Upper lobe of right lung (tissue), 1 donor: ENCODE results near the gene TAMALIN. TPM values are rescaled to one million over a fixed set of nuclear protein-coding genes. Genes with fewer than 3 reads are reported as not detected.

Experiments used
- ATAC-seq: fragments of 200-7000 bp; cut with Tn5 transposase; one replicate; pipeline ENCODE4 v1.9.1; 2020; ENCODE audit warnings: mild to moderate bottlenecking, moderate library complexity
- DNase-seq: peaks from one replicate; pipeline ENCODE4 v3.0.0-alpha.2; 2020
- H3K27ac ChIP-seq: fragments of 200-600 bp; one replicate; pipeline ENCODE4 v1.8.0; 2022
- H3K27me3 ChIP-seq: fragments of 200-600 bp; one replicate; pipeline ENCODE4 v1.8.0; 2022; ENCODE audit warnings: mild to moderate bottlenecking
- H3K36me3 ChIP-seq: fragments of 200-600 bp; one replicate; pipeline ENCODE4 v1.8.0; 2022
- H3K4me1 ChIP-seq: fragments of 200-600 bp; one replicate; pipeline ENCODE4 v1.8.0; 2022
- H3K4me3 ChIP-seq: fragments of 200-600 bp; one replicate; pipeline ENCODE4 v1.8.0; 2022; ENCODE audit warnings: mild to moderate bottlenecking
- H3K9me3 ChIP-seq: fragments of 200-600 bp; one replicate; pipeline ENCODE4 v1.8.0; 2022
- intact Hi-C: fragments of 100-400 bp; cut with DNase I; formaldehyde crosslinking; loops from one replicate; pipeline ENCODE4 v1.11.0; 2022
- total RNA-seq: library from RNA; stranded (reverse); fragmentation: NEBNext Ultra II Directional; extraction: Animal tissue kit (Norgen Biotek cat#: 25700); gene quantifications from one replicate; pipeline ENCODE4 v1.2.1, GENCODE V29; 2021
- TF ChIP-seq, protein P1 (sequence below): fragments of 200-600 bp; IDR thresholded peaks from one replicate; pipeline ENCODE4 v1.8.0; 2022; ENCODE audit warnings: antibody characterized with exemption
- donor health status: DM: no; HTN: yes; CAD: no; lungs with severe emphysema.

The TAMALIN gene
- total RNA-seq, 1 donor from 2014 or later: 199 TPM

GRCh38 chr12:52063082-52063924 is 56.6 kb downstream of the TAMALIN start:
- Histone ChIP-seq H3K4me3 (no peak overlapping the region), H3K27ac (no peak overlapping the region), H3K9me3 (no peaks in the 10 kb centered on the region), H3K36me3 (peaks cover 12% of the 10 kb centered on the region), H3K4me1 (no peaks in the 10 kb centered on the region), H3K27me3 (no peaks in the 10 kb centered on the region)
- no peak for ATAC-seq
- DNase-seq: no peak
- intact Hi-C loops: no loop called here
- TF ChIP-seq, protein P1, sequence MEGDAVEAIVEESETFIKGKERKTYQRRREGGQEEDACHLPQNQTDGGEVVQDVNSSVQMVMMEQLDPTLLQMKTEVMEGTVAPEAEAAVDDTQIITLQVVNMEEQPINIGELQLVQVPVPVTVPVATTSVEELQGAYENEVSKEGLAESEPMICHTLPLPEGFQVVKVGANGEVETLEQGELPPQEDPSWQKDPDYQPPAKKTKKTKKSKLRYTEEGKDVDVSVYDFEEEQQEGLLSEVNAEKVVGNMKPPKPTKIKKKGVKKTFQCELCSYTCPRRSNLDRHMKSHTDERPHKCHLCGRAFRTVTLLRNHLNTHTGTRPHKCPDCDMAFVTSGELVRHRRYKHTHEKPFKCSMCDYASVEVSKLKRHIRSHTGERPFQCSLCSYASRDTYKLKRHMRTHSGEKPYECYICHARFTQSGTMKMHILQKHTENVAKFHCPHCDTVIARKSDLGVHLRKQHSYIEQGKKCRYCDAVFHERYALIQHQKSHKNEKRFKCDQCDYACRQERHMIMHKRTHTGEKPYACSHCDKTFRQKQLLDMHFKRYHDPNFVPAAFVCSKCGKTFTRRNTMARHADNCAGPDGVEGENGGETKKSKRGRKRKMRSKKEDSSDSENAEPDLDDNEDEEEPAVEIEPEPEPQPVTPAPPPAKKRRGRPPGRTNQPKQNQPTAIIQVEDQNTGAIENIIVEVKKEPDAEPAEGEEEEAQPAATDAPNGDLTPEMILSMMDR: no peak

GRCh38 chr12:52063981-52064649 is 57.4 kb downstream of the TAMALIN start:
- no peak for DNase-seq
- Histone ChIP-seq H3K9me3 (no peaks in the 10 kb centered on the region), H3K4me3 (no peak overlapping the region), H3K27ac (no peak overlapping the region), H3K36me3 (peaks cover 4% of the 10 kb centered on the region), H3K27me3 (no peaks in the 10 kb centered on the region), H3K4me1 (peaks cover 1% of the 10 kb centered on the region)
- TF ChIP-seq, protein P1: no peak
- no peak for ATAC-seq
- intact Hi-C loops: no loop called here

Other genes starting within 250 kb of the TAMALIN start
- gene FIGNL2, start 158.2 kb upstream of the TAMALIN start, total RNA-seq: 1.5 TPM
- gene ANKRD33, start 118.8 kb upstream of the TAMALIN start, total RNA-seq: not detected
- 223 TPM for gene ACVRL1, start 99.4 kb upstream of the TAMALIN start, total RNA-seq
- 33.5 TPM for gene ACVR1B, start 55.2 kb upstream of the TAMALIN start, total RNA-seq
- 67.0 TPM for gene NR4A1, start 44.5 kb downstream of the TAMALIN start, total RNA-seq
- gene ATG101, start 63.0 kb downstream of the TAMALIN start, total RNA-seq: 37.3 TPM
- gene SMIM41, start 72.8 kb downstream of the TAMALIN start, total RNA-seq: 6.1 TPM
- 8.6 TPM for gene KRT80, start 185.1 kb downstream of the TAMALIN start, total RNA-seq
- 664 TPM for gene KRT7, start 226.3 kb downstream of the TAMALIN start, total RNA-seq